ENCODE measurements around the gene FBXO42. TPM values are rescaled to one million over a fixed set of nuclear protein-coding genes. Genes with fewer than 3 reads are reported as not detected.

FBXO42 gene
- total and polyA plus RNA-seq, 2 of the 8 experiments (the other 6 are each of a cell fraction or from before 2014, with no cell fraction given): 15.1 to 17.0 TPM

DNA sequence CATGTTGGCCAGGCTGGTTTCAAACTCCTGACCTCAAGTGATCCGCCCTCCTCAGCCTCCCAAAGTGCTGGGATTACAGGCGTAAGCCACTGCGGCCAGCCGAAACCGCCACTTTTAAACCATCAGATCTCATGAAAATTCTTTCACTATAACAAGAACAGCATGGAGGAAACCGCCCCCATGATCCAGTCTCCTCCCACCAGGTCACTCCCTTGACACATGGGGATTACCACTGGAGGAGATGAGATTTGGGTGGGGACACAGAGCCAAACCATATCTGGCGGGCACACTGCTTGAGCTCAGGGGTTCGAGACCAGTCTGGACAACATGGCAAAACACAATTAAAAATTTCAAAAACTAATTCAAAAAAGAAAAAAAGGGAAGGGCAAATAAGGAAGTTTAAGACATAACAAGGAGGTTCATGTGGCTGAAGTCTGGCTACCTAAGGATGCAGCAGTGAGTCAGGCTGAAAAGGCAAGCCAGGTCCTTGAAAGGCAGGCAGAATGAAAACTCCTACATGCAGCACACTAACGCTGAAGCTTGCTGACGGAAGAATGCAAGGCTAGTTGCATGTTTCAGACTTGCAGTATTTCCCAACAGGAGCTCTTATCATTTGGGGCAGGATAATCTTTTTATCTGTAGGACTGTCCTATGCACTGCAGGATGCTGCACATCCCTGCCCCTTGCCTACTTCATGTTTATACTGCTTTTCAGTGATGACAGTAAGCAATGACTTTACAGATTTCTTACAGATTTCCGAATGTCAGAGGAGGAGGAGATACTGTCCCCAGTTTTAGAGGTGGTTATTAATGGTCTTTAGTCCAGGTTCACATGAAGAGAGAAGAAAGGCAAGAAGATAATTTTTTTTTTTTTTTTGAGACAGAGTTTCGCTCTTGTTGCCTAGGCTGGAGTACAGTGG is 49.3 kb downstream of the FBXO42 start:
- Histone ChIP-seq H4K91ac (replicated peaks; ENCODE audit: insufficient read length, low read length) (no peak overlapping the region), H3K9me3 (ENCODE audit: insufficient read depth in 2 of 2, low read depth in 1 of 2, low read length in 1 of 2) (no peaks in the 10 kb centered on the region), H4K8ac (ENCODE audit: extremely low read depth, insufficient read depth, low read length) (no peak overlapping the region), H3K4ac (replicated peaks; ENCODE audit: insufficient read length, low read depth, low read length) (no peak overlapping the region), H4K20me1 (replicated peaks in 1 of 2; ENCODE audit: control insufficient read depth in 1 of 2, insufficient read depth in 2 of 2, low read length in 2 of 2) (peaks cover 3 to 4% of the 10 kb centered on the region in 2 experiments), H2BK5ac (ENCODE audit: low read depth, low read length) (no peak overlapping the region), H2AK5ac (ENCODE audit: low read depth, low read length) (no peak overlapping the region), H3K23ac (ENCODE audit: insufficient read length) (no peak overlapping the region), H3K18ac (ENCODE audit: extremely low read depth, low read length) (no peak overlapping the region), H3K56ac (replicated peaks; ENCODE audit: insufficient read length, low read depth, low read length) (no peak overlapping the region), H3K4me1 (replicated peaks in 1 of 4; ENCODE audit: control insufficient read depth in 3 of 4, insufficient read depth in 4 of 4, low read length in 3 of 4) (no peaks in the 10 kb centered on the region), H4K5ac (ENCODE audit: insufficient read length, low read depth, low read length) (no peak overlapping the region), H3K14ac (ENCODE audit: insufficient read length) (no peak overlapping the region), H3K4me2 (ENCODE audit: insufficient read depth in 1 of 2, low read depth in 2 of 2, low read length in 2 of 2) (no peak overlapping the region), H3K9ac (replicated peaks in 1 of 4; ENCODE audit: extremely low read depth in 1 of 4, low read depth in 3 of 4, low read length in 3 of 4) (no peak overlapping the region), H3K36me3 (ENCODE audit: control insufficient read depth in 2 of 4, insufficient read depth in 4 of 4, low read length in 3 of 4) (peaks cover 9 to 24% (median 11%) of the 10 kb centered on the region in 4 experiments; a peak in 5 of 8 replicates), H2BK12ac (ENCODE audit: low read depth, low read length) (no peak overlapping the region), H3K27ac (ENCODE audit: low read depth, low read length) (no peak overlapping the region), H2AFZ (ENCODE audit: low read length) (no peak overlapping the region), H2BK120ac (replicated peaks; ENCODE audit: low read depth, low read length) (no peak overlapping the region), H2BK15ac (ENCODE audit: low read length) (no peak overlapping the region), H3K79me2 (ENCODE audit: control insufficient read depth in 1 of 2, insufficient read depth in 2 of 2, low read length in 2 of 2) (no peaks in the 10 kb centered on the region), H2BK20ac (ENCODE audit: low read length) (no peak overlapping the region), H3K23me2 (ENCODE audit: low read depth, low read length) (no peaks in the 10 kb centered on the region), H3K79me1 (ENCODE audit: low read depth, low read length) (no peaks in the 10 kb centered on the region), H3K27me3 (replicated peaks in 1 of 4; ENCODE audit: control insufficient read depth in 3 of 4, extremely low read depth in 1 of 4, insufficient read depth in 3 of 4, low read length in 3 of 4) (no peaks in the 10 kb centered on the region), H3K4me3 (ENCODE audit: extremely low read depth in 1 of 4, insufficient read depth in 2 of 4, low read depth in 3 of 4, low read length in 4 of 4) (no peak overlapping the region)
- ChIA-PET POLR2A (ENCODE audit: partially characterized antibody) (no interaction called here), CTCF (ENCODE audit: partially characterized antibody) (interaction anchor here (1.3 kb wide), 1 partner anchor 10 kb away, joined by 6 read pairs; no protein-coding TSS in a partner anchor)
- WGBS, 2 experiments (ENCODE audit: extremely low coverage in 1 of 2, insufficient coverage in 1 of 2, insufficient read length in 1 of 2, insufficient replicate concordance in 2 of 2, low coverage in 1 of 2, low lambda C conversion rate in 2 of 2, missing lambda C conversion rate in 1 of 2): 95% methylated on average over 12 of the region's 12 CpGs; no CpG with 5 or more reads in 1 of the 2 experiments
- FAIRE-seq: no peak
- no peak for DNase-seq (ENCODE audit: low read depth in 1 of 2, low spot score in 2 of 2)
- no peak for TF ChIP-seq HDAC2 (IDR thresholded peaks at IDR 0.05; ENCODE audit: borderline replicate concordance in 1 of 2, low read depth in 2 of 2, low read length in 2 of 2)
- TF ChIP-seq POLR2A (IDR thresholded peaks at IDR 0.05; ENCODE audit: control extremely low read depth in 1 of 2, low read depth in 2 of 2, low read length in 2 of 2): no peak
- TF ChIP-seq CEBPB (IDR thresholded peaks at IDR 0.05; ENCODE audit: low read depth, low read length): no peak
- TF ChIP-seq FOSL1 (IDR thresholded peaks at IDR 0.05; ENCODE audit: insufficient read depth, low read depth, low read length): no peak
- no peak for TF ChIP-seq GABPA (IDR thresholded peaks at IDR 0.05; ENCODE audit: borderline replicate concordance, insufficient read depth, low read length)
- TF ChIP-seq, protein P1, sequence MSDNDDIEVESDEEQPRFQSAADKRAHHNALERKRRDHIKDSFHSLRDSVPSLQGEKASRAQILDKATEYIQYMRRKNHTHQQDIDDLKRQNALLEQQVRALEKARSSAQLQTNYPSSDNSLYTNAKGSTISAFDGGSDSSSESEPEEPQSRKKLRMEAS (IDR thresholded peaks at IDR 0.05): no peak
- TF ChIP-seq SIX5 (IDR thresholded peaks at IDR 0.05; ENCODE audit: low read depth, low read length): no peak
- TF ChIP-seq, protein P2, sequence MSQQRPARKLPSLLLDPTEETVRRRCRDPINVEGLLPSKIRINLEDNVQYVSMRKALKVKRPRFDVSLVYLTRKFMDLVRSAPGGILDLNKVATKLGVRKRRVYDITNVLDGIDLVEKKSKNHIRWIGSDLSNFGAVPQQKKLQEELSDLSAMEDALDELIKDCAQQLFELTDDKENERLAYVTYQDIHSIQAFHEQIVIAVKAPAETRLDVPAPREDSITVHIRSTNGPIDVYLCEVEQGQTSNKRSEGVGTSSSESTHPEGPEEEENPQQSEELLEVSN (IDR thresholded peaks at IDR 0.05): no peak
- no peak for TF ChIP-seq CHD2 (IDR thresholded peaks at IDR 0.05; ENCODE audit: low read length)
- TF ChIP-seq ZNF274 (IDR thresholded peaks at IDR 0.05; ENCODE audit: borderline replicate concordance, extremely low read depth, low read length): no peak
- no peak for TF ChIP-seq KDM1A (IDR thresholded peaks at IDR 0.05; ENCODE audit: borderline replicate concordance, low read length)
